ENCODE measurements around the gene AP3D1. TPM values are rescaled to one million over a fixed set of nuclear protein-coding genes. Genes with fewer than 3 reads are reported as not detected.

The AP3D1 gene
- total and polyA plus RNA-seq, 9 of the 15 experiments (the other 6 are each of a cell fraction or from before 2014, with no cell fraction given), result 1.2 to 86.1 (median 35.9) TPM

GRCh38 chr19:2061495-2062388, 89.6 kb downstream of the AP3D1 start (continued):
- peak; percentile 60; the same call in 1 of the 2 replicates for TF ChIP-seq REST (IDR thresholded peaks at IDR 0.05; ENCODE audit: borderline replicate concordance)
- no peak for TF ChIP-seq REST (CRISPR knock-in tag; IDR thresholded peaks at IDR 0.05; ENCODE audit: low read depth)
- no peak for TF ChIP-seq GABPB1 (CRISPR knock-in tag; IDR thresholded peaks at IDR 0.05)
- TF ChIP-seq ZNF133 (CRISPR knock-in tag; IDR thresholded peaks at IDR 0.05), result no peak
- no peak for TF ChIP-seq ZBED1 (IDR thresholded peaks at IDR 0.05)
- no peak for TF ChIP-seq RHOXF2B (CRISPR knock-in tag; conservative IDR thresholded peaks at IDR 0.05)
- TF ChIP-seq ZNF407 (IDR thresholded peaks at IDR 0.05; ENCODE audit: low read depth), result no peak
- TF ChIP-seq ARID2 (IDR thresholded peaks at IDR 0.05), result no peak
- peak; percentile 48 for TF ChIP-seq RBBP5 (IDR thresholded peaks at IDR 0.05; ENCODE audit: borderline replicate concordance, insufficient read depth, low read length, poor library complexity, severe bottlenecking)
- TF ChIP-seq DACH1 (IDR thresholded peaks at IDR 0.05; ENCODE audit: partially characterized antibody), result no peak
- no peak for TF ChIP-seq HOXB6 (CRISPR knock-in tag; IDR thresholded peaks at IDR 0.05; ENCODE audit: borderline replicate concordance)
- peak; percentile 70 for TF ChIP-seq BRD9 (IDR thresholded peaks at IDR 0.05; ENCODE audit: low read depth, partially characterized antibody)
